Esophagus muscularis mucosa (tissue), 4 donors: ENCODE data around the gene RTRAF.

Experiments used
- CTCF ChIP-seq, 3 experiments: fragments of 200-600 bp in 2 of 3; fragments of 450-650 bp in 1 of 3; sonication (generic) in 2 of 3; IDR thresholded peaks; one replicate each; pipeline ENCODE4 v1.5.1; 2017 to 2019; ENCODE audit warnings: antibody characterized with exemption in 3 of 3, mild to moderate bottlenecking in 2 of 3, moderate library complexity in 1 of 3
- EP300 ChIP-seq: sonication (generic); formaldehyde crosslinking; IDR thresholded peaks from one replicate; pipeline ENCODE4 v1.6.1; 2017; ENCODE audit warnings: antibody characterized with exemption
- POLR2A ChIP-seq: fragments of 450-650 bp; IDR thresholded peaks from one replicate; pipeline ENCODE4 v1.6.1; 2017; ENCODE audit warnings: antibody characterized with exemption, moderate library complexity, mild to moderate bottlenecking, low read depth
- POLR2AphosphoS5 ChIP-seq, 2 donors: sonication (generic); formaldehyde crosslinking; IDR thresholded peaks; one replicate each; pipeline ENCODE4 v1.6.1; 2017; ENCODE audit warnings: antibody characterized with exemption in 2 of 2

- TF ChIP-seq POLR2A: no peak
- no peak for TF ChIP-seq CTCF (IDR thresholded peaks at IDR 0.05)
- no peak for TF ChIP-seq POLR2AphosphoS5 (IDR thresholded peaks at IDR 0.05)
- TF ChIP-seq EP300: no peak
Measured at GRCh38 chr14:52018252-52018651, 28.9 kb downstream of the RTRAF start.
